Gastroesophageal sphincter (tissue), 4 donors: ENCODE data around the gene FAM114A2. TPM values are rescaled to one million over a fixed set of nuclear protein-coding genes. Genes with fewer than 3 reads are reported as not detected.

Experiments used
- total RNA-seq, 4 donors: library from RNA; depleted of rRNA; stranded (reverse); fragments of >200 nt; gene quantifications; one replicate each; pipeline ENCODE4 v1.1.0, GENCODE V29; 2016

Gene FAM114A2
- total RNA-seq, 4 donors from 2014 or later = 16.2 to 17.9 (median 17.6) TPM

Other genes with a start within 250 kb of the FAM114A2 start
- 10 to 100 TPM; 25.7 to 36.9 (median 27.0) TPM for gene MFAP3, start 57 bp upstream of the FAM114A2 start, total RNA-seq
- gene GALNT10, start 151.8 kb upstream of the FAM114A2 start, total RNA-seq = 10 to 100 TPM; 19.1 to 49.1 (median 34.0) TPM